AG04450 (cell line): ENCODE data around the gene PDCD4. TPM values are rescaled to one million over a fixed set of nuclear protein-coding genes. Genes with fewer than 3 reads are reported as not detected.
A peak's percentile ranks its signal among the peaks of the same experiment; 100 is the strongest.

Experiments
- CTCF ChIA-PET: fragments of 300-600, 350-600 bp; formaldehyde crosslinking; extraction: SDS; loops from one replicate; lab custom pipeline; 2022; ENCODE audit warnings: antibody characterized with exemption, inconsistent platforms; lab: Charles Lee
- POLR2A ChIA-PET: fragments of 350-600 bp; formaldehyde crosslinking; extraction: SDS; loops from one replicate; lab custom pipeline; 2021; ENCODE audit warnings: antibody characterized with exemption, inconsistent platforms; lab: Yijun Ruan, JAX
- DNase-seq: peaks from one replicate; pipeline ENCODE4 v3.0.0-alpha.2; 2011; ENCODE audit warnings: low read depth, low spot score
- H3K27ac ChIP-seq: one replicate; pipeline ENCODE4 v1.5.1; 2012; ENCODE audit warnings: low read depth, low read length, control low read depth
- H3K27me3 ChIP-seq: one replicate; pipeline ENCODE4 v1.6.0; 2012; ENCODE audit warnings: low read length; ENCODE audit not compliant: control insufficient read depth, insufficient read depth
- H3K4me3 ChIP-seq: 2 replicates; pipeline ENCODE4 v1.5.1; 2011; ENCODE audit warnings: mild to moderate bottlenecking, low read depth, low read length, control low read depth
- H3K9me3 ChIP-seq: 2 replicates; pipeline ENCODE4 v1.5.1; 2012; ENCODE audit warnings: low read length; ENCODE audit not compliant: control insufficient read depth, insufficient read depth
- CTCF ChIP-seq: IDR thresholded peaks from 2 replicates; pipeline ENCODE4 v1.5.1; 2011; ENCODE audit warnings: low read depth, low read length, control low read depth, inconsistent platforms
- polyA plus RNA-seq: library from polyadenylated mRNA; depleted of rRNA; stranded (reverse); fragments of >200 nt; gene quantifications from 2 replicates; pipeline ENCODE4 v1.2.3, GENCODE V29; 2011

Gene PDCD4
- polyA plus RNA-seq, 1 experiment = 95.4 TPM

- DNase-seq = no peak
- Histone ChIP-seq H3K4me3 (no peak overlapping the region), H3K27me3 (peaks cover 32% of the 10 kb centered on the region), H3K9me3 (no peaks in the 10 kb centered on the region; the same call in 1 of the 2 replicates), H3K27ac (no peak overlapping the region)
- TF ChIP-seq CTCF = no peak
- ChIA-PET POLR2A (interaction anchor here (0.7 kb wide), 1 partner anchor 53 kb away, joined by 3 read pairs; no protein-coding TSS in a partner anchor), CTCF (interaction anchor here (0.8 kb wide), 1 partner anchor 70 kb away, joined by 3 read pairs; no protein-coding TSS in a partner anchor)
Observed at GRCh38 chr10:110824660-110825059, 47.1 kb upstream of the PDCD4 start.

DNA sequence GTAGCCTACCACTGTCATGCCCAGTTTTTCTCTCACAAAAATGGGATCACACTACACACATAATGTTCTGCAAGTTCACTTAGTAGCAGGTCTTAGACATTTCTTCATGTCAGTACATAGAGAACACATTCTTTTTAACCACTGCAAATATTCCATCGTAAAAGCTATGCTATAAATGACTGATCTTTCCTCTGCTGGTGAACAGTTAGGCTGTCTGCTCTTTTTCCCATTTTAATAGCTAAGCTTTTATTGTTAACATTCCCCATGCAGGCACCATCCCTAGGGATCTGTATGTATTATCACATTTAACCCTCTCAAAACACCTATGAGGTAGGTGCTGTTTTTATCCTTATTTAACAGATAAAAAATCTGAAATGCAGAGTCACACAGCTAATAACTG, 46.2 kb upstream of the PDCD4 start:
- ChIA-PET POLR2A (no interaction called here), CTCF (no interaction called here)
- Histone ChIP-seq H3K27me3 (peaks cover 34% of the 10 kb centered on the region), H3K27ac (no peak overlapping the region), H3K4me3 (no peak overlapping the region), H3K9me3 (no peaks in the 10 kb centered on the region; the same call in 1 of the 2 replicates)
- no peak for DNase-seq
- TF ChIP-seq CTCF = no peak

- H3K27ac ChIP-seq = no peak overlapping the region
- H3K27me3 ChIP-seq = peaks cover 21% of the 10 kb centered on the region
- DNase-seq = peak; percentile 39
- ChIA-PET CTCF (no interaction called here), POLR2A (interaction anchor here (0.6 kb wide), 1 partner anchor 45 kb away, joined by 3 read pairs; no protein-coding TSS in a partner anchor)
- H3K9me3 ChIP-seq = no peaks in the 10 kb centered on the region; the same call in 1 of the 2 replicates
- H3K4me3 ChIP-seq = no peak overlapping the region
- no peak for TF ChIP-seq CTCF
Observed at GRCh38 chr10:110827410-110827809, 44.3 kb upstream of the PDCD4 start.

DNA sequence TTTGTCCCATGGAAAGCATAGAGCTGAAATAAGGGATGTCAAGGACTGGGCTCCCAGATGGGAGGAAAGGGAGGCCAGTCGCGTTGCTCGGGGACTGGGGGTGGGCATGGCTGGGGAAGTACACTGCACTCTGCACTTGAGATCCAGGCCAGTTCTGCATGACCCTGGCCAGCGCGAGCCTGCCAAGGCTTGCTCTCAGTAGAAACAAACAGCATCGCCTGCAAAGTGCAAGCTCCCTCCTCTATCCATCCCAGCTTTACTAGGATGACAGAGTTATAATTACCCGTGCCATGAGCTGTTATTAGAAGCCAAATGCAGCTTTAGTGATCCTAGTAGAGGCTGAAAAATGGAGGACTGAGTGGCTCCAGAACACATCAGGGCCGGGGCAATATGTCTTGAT, 43.9 kb upstream of the PDCD4 start:
- Histone ChIP-seq H3K4me3 (no peak overlapping the region), H3K27me3 (peaks cover 21% of the 10 kb centered on the region), H3K27ac (no peak overlapping the region), H3K9me3 (no peaks in the 10 kb centered on the region; the same call in 1 of the 2 replicates)
- no peak for DNase-seq
- no peak for TF ChIP-seq CTCF
- ChIA-PET CTCF (interaction anchor here (1.9 kb wide), 1 partner anchor 30 kb away, joined by 4 read pairs; no protein-coding TSS in a partner anchor), POLR2A (interaction anchor here (0.6 kb wide), 1 partner anchor 45 kb away, joined by 3 read pairs; no protein-coding TSS in a partner anchor)

DNA sequence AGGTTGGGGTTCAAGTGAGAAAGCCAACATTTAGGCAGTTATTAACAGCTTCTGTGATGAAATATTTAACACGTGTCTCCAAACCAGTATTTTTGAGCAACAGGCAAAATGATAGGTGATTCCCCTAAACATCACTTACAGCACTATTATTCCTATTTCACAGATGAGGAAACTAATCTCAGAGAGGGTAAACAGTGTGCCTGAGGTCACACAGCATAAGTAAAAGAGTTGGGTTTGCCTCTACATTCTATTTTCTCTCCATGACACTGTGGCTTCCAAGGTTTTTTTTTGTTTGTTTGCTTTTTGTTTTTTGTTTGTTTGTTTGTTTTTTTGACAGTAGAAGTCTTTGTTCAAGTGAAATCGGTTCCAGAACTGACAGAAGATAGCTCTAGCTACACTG, 43.2 kb upstream of the PDCD4 start:
- no peak for DNase-seq
- peaks cover 19% of the 10 kb centered on the region for H3K27me3 ChIP-seq
- CTCF ChIA-PET = interaction anchor here (1.9 kb wide), 1 partner anchor 29 kb away, joined by 4 read pairs; no protein-coding TSS in a partner anchor

More for the DNA sequence above, 43.2 kb upstream of the PDCD4 start:
- no peak overlapping the region for H3K4me3 ChIP-seq
- no peaks in the 10 kb centered on the region; the same call in 1 of the 2 replicates for H3K9me3 ChIP-seq
- POLR2A ChIA-PET = no interaction called here
- no peak overlapping the region for H3K27ac ChIP-seq
- no peak for TF ChIP-seq CTCF
